ENCODE results near the gene AFTPH. TPM values are rescaled to one million over a fixed set of nuclear protein-coding genes. Genes with fewer than 3 reads are reported as not detected.

Gene AFTPH
- total RNA-seq, 1 experiment from 2014 or later: 17.9 TPM

DNA sequence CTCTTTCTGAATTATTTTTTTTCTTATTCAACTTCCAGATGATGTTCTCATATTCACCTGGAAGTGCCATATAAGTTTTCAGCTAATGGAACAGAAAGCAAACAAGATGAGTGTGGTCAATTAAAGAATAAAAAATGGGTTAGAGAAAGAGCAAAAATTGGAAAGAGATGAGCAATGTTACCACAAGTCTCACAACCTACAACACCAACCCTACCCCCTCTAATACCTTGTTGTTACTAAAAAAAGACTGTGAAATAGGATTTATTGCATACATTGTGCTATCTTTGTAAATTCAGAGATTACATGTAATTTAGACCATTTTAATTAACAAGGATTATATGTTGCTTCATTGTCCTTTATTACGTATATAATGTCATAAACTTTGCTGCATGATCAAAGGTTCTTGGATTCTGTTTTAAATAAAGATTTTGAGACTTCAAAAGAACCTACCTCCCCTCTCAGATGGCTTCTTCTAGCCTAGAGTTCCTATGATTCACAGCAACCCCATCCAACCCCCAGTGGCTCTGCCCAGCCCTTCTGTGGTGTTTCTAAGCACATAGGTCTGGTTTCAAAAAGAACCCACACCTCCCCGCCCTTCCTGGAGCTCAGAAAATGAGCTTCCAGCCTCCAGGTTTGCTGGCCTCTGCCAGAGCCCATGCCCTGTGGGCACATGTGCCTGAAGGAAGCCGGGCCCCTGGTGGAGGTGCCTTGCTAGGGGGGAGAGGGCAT, 45.5 kb upstream of the AFTPH start:
- intact Hi-C loops (cut with micrococcal nuclease; ENCODE audit: unreplicated experiment): no loop called here
- peaks cover 10% of the 10 kb centered on the region; the same call in 1 of the 2 replicates for H3K27me3 ChIP-seq (ENCODE audit: control insufficient read depth, insufficient read depth, low read length)
- in situ Hi-C loops (cut with HindIII; ENCODE audit: low pct_unique_long_range_greater_than_20kb, low sequenced_read_pairs): no loop called here
- no peak for ATAC-seq
- no peaks in the 10 kb centered on the region for H3K36me3 ChIP-seq (ENCODE audit: control insufficient read depth, insufficient read depth, low read length)
- ChIA-PET POLR2A (no interaction called here), CTCF (no interaction called here)
- H3K9me3 ChIP-seq (ENCODE audit: control insufficient read depth, insufficient read depth, low read depth, low read length): no peaks in the 10 kb centered on the region
- TF ChIP-seq, protein P1, sequence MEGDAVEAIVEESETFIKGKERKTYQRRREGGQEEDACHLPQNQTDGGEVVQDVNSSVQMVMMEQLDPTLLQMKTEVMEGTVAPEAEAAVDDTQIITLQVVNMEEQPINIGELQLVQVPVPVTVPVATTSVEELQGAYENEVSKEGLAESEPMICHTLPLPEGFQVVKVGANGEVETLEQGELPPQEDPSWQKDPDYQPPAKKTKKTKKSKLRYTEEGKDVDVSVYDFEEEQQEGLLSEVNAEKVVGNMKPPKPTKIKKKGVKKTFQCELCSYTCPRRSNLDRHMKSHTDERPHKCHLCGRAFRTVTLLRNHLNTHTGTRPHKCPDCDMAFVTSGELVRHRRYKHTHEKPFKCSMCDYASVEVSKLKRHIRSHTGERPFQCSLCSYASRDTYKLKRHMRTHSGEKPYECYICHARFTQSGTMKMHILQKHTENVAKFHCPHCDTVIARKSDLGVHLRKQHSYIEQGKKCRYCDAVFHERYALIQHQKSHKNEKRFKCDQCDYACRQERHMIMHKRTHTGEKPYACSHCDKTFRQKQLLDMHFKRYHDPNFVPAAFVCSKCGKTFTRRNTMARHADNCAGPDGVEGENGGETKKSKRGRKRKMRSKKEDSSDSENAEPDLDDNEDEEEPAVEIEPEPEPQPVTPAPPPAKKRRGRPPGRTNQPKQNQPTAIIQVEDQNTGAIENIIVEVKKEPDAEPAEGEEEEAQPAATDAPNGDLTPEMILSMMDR (IDR thresholded peaks at IDR 0.05): no peak
- TF ChIP-seq, protein P2, sequence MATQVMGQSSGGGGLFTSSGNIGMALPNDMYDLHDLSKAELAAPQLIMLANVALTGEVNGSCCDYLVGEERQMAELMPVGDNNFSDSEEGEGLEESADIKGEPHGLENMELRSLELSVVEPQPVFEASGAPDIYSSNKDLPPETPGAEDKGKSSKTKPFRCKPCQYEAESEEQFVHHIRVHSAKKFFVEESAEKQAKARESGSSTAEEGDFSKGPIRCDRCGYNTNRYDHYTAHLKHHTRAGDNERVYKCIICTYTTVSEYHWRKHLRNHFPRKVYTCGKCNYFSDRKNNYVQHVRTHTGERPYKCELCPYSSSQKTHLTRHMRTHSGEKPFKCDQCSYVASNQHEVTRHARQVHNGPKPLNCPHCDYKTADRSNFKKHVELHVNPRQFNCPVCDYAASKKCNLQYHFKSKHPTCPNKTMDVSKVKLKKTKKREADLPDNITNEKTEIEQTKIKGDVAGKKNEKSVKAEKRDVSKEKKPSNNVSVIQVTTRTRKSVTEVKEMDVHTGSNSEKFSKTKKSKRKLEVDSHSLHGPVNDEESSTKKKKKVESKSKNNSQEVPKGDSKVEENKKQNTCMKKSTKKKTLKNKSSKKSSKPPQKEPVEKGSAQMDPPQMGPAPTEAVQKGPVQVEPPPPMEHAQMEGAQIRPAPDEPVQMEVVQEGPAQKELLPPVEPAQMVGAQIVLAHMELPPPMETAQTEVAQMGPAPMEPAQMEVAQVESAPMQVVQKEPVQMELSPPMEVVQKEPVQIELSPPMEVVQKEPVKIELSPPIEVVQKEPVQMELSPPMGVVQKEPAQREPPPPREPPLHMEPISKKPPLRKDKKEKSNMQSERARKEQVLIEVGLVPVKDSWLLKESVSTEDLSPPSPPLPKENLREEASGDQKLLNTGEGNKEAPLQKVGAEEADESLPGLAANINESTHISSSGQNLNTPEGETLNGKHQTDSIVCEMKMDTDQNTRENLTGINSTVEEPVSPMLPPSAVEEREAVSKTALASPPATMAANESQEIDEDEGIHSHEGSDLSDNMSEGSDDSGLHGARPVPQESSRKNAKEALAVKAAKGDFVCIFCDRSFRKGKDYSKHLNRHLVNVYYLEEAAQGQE (IDR thresholded peaks at IDR 0.05; ENCODE audit: insufficient read depth in 1 of 2, low read depth in 2 of 2, low read length in 1 of 2): no peak
- TF ChIP-seq TCF7L2 (IDR thresholded peaks at IDR 0.05; ENCODE audit: low read depth, low read length) (no peak), SIN3A (IDR thresholded peaks at IDR 0.05; ENCODE audit: borderline replicate concordance, insufficient read depth, low read depth, low read length) (no peak), POLR2AphosphoS5 (IDR thresholded peaks at IDR 0.05; ENCODE audit: low read depth, low read length) (no peak)
- no peaks in the 10 kb centered on the region for H3K4me1 ChIP-seq (ENCODE audit: control insufficient read depth, insufficient read depth, low read length)
- no TSS peak for BruUV-seq (replicated peaks)
- no peak overlapping the region for H3K4me3 ChIP-seq (ENCODE audit: low read depth in 2 of 2, low read length in 2 of 2)
- DNase-seq (ENCODE audit: low read depth, low spot score): no peak
- H3K27ac ChIP-seq (ENCODE audit: low read length): no peak overlapping the region

DNA sequence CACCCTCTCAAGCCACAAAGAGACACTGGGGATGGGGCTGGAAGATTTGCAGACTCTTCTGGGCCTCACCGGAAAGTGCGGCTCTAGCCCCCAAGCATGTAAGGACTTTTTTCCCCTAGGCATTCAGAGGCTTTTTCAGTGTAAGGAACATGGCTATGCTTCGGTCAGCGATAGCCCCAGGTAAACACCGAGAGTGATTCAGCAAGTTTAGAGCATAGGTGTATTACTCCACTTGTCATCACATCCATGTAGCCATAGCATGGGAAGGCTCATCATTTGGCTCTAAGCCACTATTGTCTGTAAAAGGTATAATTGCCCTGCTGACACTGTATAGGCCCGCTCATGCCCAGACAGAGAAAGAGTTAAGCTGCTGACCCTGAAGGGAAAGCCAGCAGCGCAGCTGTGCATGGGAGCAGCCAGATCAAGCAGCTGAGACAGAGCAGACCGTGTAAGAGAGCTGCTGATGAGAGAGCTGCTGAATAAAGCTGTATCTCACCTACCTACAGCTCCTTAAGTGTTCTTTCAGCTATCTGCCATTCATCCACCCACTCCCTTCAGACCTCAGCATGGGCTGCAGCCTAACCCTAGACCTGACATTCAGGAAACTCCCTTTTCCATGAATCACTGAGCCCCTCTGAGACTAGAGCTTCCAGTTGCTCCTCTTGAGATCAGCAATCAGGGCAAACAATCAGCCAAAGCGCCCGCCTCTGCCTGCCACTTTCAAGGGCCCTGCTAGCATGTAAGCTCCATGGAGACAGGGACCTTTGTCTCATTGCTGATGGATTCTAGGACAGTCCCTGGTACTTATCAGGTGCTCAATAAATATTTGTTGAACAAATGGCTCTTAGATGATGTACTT, 44.6 kb upstream of the AFTPH start:
- Histone ChIP-seq H3K4me3 (ENCODE audit: low read depth in 2 of 2, low read length in 2 of 2) (no peak overlapping the region), H3K36me3 (ENCODE audit: control insufficient read depth, insufficient read depth, low read length) (no peaks in the 10 kb centered on the region), H3K27ac (ENCODE audit: low read length) (no peak overlapping the region), H3K27me3 (ENCODE audit: control insufficient read depth, insufficient read depth, low read length) (peaks cover 11% of the 10 kb centered on the region), H3K4me1 (ENCODE audit: control insufficient read depth, insufficient read depth, low read length) (no peaks in the 10 kb centered on the region), H3K9me3 (ENCODE audit: control insufficient read depth, insufficient read depth, low read depth, low read length) (no peaks in the 10 kb centered on the region)
- TF ChIP-seq TCF7L2 (IDR thresholded peaks at IDR 0.05; ENCODE audit: low read depth, low read length) (no peak), POLR2AphosphoS5 (IDR thresholded peaks at IDR 0.05; ENCODE audit: low read depth, low read length) (no peak), SIN3A (IDR thresholded peaks at IDR 0.05; ENCODE audit: borderline replicate concordance, insufficient read depth, low read depth, low read length) (no peak)
- TF ChIP-seq, protein P1 (IDR thresholded peaks at IDR 0.05): no peak
- TF ChIP-seq, protein P2 (IDR thresholded peaks at IDR 0.05; ENCODE audit: insufficient read depth in 1 of 2, low read depth in 2 of 2, low read length in 1 of 2): no peak
- BruUV-seq (replicated peaks): no TSS peak
- ChIA-PET CTCF (no interaction called here), POLR2A (no interaction called here)
- in situ Hi-C loops (cut with HindIII; ENCODE audit: low pct_unique_long_range_greater_than_20kb, low sequenced_read_pairs) (no loop called here), intact Hi-C loops (cut with micrococcal nuclease; ENCODE audit: unreplicated experiment) (no loop called here)
- ATAC-seq (no peak), DNase-seq (ENCODE audit: low read depth, low spot score) (no peak)
